Renal pelvis (tissue), 4 donors: Measurements from ENCODE around the gene U2AF1L4. TPM values are rescaled to one million over a fixed set of nuclear protein-coding genes. Genes with fewer than 3 reads are reported as not detected.
"Not testable (repeated sequence)": the region's sequence is repeated elsewhere in the genome, so short reads cannot be mapped to it uniquely, and the experiment has no call there.

Experiments
- DNase-seq: peaks from one replicate; pipeline ENCODE4 v3.0.0-alpha.2; 2013
- polyA plus RNA-seq, 3 donors: library from polyadenylated mRNA; unstranded; fragments of 120-200 nt; gene quantifications; one replicate each; pipeline ENCODE4 v1.2.1, GENCODE V29; 2013; ENCODE audit not compliant: insufficient read length in 3 of 3

The U2AF1L4 gene
- polyA plus RNA-seq, 3 donors = 18.0 to 21.7 (median 19.3) TPM

DNA sequence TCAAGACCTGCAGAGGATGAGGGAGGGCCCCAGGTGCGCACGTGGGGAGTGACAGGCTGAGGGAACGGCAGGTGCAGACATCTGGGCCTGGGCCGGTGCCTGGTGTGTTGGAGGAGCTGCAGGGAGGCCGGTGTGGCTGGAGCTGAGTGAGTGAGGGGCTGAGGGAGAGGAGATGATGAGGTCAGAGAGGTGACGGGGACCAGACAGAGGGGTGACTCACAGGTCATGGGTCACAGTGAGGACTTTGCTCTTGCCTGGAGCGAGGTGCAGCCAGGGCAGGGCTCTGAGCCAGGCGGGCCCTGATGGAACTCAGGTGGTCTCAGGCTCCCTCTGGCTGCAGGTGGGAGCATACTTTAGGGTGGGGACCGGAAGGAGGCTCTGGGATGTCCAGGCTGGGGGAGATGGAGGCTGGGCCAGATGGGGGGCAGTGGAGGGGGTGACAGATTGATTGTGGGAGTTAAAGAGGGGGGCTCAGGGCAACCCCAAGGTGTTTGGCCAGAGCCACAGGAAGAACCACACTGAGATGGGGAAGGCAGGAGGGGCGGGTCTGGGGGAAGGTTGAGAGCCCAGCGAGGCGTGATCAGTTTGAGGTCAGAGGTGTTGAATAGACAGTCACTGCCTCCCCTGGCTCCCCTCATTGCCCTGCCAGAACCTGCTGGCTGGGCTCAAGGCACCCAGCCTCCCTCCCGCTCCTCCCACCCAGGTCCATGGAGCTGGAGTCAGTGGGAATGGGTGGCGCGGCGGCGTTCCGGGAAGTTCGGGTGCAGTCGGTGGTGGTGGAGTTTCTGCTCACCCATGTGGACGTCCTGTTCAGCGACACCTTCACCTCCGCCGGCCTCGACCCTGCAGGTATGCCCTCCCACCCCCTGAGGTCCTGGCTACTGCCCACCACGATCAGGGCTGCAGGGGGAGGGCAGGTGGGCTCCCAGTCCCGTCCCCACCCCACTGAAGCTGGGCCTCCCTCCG, 38.5 kb upstream of the U2AF1L4 start:
- DNase-seq = no peak

DNA sequence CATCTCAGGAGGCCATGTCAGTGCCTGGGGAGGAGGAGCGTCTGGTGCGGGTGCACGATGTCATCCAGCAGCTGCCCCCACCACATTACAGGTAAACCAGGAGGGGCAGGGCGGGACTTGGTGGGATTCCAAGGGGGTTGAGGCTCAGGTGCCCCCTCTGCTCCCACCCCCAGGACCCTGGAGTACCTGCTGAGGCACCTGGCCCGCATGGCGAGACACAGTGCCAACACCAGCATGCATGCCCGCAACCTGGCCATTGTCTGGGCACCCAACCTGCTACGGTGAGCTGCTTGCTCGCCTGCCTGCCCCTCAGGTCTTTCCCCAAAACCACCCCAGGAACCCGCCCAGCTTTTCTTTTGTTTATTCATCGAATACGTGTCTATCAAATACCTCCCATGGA, 37.4 kb upstream of the U2AF1L4 start:
- no peak for DNase-seq

DNA sequence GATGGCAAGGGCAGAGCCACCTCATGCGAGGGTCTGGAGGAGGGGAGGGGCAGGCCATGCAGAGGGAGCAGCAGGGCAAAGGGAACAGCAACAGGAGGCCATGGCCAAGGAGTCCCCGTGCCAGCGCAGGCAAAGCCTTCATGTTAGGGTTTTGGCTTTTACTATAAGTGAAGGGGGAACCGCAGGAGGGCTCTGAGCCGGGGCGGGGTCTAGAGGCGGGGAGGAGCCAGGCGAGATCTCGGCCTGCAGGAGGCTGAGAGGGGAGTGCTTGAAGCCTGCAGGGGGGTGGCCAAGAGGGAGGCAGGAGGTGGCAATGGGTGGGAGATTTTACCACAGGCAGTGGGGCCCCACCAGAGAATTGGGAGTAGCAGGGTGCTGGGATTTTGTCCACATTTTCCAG, 36.4 kb upstream of the U2AF1L4 start:
- no peak for DNase-seq

DNA sequence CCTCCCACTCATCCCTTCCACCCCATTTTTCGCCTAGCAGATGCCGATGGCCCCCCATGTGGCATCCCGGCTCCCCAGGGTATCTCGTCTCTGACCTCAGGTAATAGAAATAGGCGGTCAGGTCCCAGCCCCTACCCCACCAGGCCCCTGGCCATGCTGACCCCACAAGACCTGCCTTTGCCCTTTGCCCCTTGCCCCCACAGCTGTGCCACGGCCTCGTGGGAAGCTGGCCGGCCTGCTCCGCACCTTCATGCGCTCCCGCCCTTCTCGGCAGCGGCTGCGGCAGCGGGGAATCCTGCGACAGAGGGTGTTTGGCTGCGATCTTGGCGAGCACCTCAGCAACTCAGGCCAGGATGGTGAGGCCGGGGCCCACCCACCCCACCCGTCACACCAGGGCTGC, 35.5 kb upstream of the U2AF1L4 start:
- DNase-seq = no peak

DNA sequence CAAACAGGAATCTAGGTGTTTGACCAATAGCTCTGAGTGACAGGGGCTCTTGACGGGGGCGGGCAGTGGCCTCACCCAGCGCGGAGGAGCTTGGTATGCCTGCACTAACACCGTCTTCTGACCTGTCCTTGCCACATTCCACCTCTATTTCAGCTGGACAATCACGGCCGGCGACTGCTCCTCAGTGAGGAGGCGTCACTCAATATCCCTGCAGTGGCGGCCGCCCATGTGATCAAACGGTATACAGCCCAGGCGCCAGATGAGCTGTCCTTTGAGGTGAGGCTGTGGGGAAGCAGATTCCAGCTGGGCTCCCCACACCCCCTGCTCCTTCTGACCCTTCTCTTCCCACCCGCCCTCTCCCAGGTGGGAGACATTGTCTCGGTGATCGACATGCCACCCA, 34.8 kb upstream of the U2AF1L4 start:
- DNase-seq = no peak

DNA sequence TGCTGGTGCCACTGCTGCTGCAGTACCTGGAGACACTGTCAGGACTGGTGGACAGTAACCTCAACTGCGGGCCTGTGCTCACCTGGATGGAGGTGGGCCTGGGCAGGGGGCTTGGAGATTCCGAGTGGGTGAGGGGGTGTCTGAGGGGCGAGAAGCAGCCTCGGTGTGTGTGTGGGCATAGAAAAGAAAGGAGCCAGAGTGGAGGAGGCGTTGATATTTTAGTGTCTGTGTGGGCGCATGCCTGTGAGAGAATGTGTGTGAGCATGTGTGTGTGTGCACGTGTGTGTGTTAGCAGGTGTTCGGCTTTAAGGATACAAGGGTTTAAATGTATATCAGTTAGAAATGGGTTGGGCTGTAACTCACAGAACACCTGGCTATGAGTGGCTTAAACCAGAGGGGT, 33.8 kb upstream of the U2AF1L4 start:
- no peak for DNase-seq

DNA sequence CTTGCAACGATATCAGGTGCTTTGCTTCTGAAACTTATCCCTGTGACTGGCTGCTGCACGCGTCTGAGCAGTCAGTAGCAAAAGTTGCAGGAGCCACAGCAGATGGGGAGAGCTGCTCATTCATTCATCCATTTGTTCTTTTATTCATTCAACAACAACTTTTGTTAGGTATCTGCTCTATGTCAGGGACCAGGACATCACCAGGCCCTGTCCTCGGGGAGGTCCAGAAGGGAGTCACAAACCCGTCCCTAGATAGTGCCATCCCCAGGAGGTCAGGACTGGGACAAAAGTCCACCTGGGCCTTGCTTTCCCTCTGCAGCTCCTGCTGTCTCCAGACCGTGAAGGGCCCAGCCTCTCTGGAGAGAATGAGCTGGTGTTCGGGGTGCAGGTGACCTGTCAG, 32.7 kb upstream of the U2AF1L4 start:
- DNase-seq = no peak

DNA sequence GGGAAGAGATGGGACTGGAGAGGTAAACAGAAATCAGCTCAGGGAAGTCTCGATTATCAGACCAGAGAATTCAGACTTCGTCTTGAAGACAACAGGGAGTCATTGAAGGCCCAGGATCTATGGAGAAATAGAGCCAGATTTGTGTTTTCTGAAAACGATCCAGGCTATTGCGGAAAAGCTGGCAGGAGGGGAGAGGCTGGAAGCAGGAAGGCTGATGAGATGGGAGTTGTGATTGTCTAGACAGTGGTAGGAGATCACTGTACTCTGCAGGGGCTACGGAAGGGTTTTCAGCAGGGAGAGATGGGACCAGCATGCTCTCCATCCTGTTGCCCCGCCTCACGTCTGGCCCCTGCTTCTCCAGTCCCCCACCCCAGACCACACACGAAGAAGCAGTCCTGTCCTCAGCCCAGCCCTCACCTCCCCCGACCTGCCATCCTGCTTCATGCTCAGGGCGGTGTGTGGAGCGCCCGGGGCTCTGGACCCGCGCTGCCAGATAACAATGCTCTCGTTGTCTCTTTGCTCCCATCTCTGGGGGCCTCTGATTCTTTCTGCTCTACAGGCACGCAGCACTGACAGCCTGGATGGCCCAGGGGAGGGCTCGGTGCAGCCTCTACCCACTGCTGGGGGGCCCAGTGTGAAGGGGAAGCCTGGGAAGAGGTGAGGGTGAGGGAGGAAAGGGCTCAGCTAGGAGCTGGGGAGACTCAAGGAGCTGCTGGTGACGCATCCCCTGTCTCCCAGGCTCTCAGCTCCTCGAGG, 32.0 kb upstream of the U2AF1L4 start:
- DNase-seq = no peak

DNA sequence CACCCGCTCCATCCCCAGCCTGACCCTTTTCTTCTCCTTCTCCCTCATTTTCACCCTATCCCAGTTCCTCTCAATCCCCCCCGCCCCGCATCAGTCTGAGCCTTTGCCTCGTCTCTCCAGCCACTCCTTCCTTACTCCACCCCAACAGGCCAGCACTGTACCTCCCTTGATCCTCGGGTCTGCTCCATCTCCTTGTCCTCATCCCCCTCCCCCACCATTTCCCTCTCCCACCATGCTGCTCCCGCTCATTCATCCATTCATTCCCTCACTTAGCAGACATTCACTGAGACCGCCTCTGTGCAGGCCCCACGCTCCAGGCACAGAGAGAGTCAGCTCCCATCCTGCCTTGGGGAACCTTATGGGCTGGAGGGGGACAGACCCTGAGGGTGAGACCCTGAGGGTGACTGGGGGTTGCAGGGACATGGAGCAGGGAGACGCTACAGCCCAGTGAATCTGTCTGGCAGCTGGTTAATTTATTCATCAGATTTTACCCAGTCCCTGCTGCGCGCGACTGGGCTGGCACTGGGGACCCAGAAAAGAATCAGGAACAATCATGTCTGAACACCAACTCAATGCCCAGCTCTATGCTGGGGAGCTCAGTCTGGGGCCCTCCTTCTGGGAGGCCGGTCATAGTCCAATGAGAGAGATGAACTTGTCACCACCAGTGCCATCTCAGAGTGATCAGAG, 31.0 kb upstream of the U2AF1L4 start:
- no peak for DNase-seq

DNA sequence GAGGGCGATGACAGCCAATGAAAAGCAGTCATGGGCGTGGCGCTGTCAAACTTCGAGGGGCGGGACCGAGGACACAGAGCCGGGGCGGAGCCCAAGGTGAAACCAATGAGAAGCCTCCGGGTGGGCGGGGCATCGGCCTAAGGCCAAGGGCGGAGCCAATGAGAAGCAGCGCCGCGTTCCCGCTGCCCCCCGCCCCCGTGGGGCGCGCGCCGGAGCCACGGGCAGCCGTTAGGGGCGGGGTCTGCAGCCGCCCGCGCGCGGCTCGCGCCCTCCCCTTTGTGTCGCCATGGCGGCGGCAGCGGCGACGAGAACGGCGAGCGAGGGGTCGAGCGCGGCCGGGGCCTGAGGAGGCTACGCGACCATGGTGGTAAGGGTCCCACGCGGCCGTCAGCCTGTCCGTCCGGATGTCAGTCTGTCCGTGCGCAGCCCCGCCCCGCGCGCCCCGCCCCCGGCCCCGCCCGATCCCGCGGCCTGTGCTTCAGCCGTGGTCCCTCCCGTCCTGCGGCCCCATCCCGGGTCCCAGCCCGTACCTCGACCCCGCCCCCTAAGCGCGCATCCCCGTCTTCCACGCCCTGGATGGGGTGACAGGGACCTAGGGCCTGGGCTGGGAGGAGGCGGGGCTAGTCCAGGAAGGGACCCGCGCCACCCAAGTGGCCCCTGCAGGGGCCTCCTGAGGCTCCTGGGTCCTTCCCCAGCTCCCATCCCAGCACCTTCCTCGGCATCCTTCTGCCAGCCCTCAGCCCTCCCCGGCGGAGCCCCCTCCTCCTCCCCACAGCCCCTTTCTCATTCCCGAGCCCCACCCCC, 30.3 kb upstream of the U2AF1L4 start, which contains the start of gene ARHGAP33:
Gene ARHGAP33, plus strand, starts transcription at position 267 of the 804 bp plus-strand sequence. Its CDS starts 95 bp downstream, at position 362.
- DNase-seq = peak; percentile 97

DNA sequence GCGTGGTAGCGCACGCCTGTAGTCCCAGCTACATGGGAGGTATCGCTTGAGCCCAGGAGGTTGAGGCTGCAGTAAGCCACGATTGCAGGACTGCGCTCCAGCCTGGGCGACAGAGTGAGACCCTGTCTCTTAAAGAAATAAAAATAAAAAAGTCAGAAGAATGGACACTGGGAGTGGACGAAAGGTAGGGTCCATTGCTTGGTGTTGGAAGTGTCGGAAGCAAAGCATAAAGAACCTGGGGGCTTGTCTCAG, 29.8 kb upstream of the U2AF1L4 start:
- no peak for DNase-seq

DNA sequence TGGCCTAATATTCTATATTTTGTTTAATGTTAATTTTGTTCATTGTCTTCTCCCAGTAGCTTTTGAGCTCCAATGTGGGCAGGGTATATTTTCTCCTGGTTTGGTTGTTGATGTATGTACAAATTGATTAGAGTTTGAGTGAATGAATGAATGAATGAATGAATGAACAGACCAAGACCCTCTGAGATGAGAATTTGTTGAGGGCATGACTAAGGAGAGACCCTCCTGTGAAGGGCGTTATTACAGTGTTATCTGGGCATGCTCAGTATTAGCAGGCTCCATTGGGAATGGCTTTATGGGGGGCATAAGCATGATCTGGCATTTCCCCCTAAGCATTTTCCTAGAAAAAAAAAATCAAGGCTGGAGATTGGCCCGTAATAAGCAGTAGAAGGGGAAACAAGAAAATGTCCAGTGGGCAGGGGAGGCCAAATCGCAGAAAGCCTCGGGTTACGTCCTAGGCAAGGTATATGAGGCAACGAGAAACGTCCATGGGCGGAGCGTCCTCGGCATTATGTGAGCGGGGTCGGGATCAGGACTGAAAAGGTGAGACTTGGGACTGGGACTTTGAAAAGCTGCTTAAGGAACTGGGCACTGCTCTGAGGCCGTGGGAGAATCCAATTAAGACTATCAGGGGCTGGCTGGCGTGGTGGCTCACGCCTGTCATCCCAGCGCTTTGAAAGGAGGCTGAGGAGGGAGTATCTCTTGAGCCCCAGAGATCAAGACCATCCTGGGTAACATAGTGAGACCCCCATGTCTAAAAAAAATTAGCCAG, 29.2 kb upstream of the U2AF1L4 start:
- DNase-seq = no peak

DNA sequence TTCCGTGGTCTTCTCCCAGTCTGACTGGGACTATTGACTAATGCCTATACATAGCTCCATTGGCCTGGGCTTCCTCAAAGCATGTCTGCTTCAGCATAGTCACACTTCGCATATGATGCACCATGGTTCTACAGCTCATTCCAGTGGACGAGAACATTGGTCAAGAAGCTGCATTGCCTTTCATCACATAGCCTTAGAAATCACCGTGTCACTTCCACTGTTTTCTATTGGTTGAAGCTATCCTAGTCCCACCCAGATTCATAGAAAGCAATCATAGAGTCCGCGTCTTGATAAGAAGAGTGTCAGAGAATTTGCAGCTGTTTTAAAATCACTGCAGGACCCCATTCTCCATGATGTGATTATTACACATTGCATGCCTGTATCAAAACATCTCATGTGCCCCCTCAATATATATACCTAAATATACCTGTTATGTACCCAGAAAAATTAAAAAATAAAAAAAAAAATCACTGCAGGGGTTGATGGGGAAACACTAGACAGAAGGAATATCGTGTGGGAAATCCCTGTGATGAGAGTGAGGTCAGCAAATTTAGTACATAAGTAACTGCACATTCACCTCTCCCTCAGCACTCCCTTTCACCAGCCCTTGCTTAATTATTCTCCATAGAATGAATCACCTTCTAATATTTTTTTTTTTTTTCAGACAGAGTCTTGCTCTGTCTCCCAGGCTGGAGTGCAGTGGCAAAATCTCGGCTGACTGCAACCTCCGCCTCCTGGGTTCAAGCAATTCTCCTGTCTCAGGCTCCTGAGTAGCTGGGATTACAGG, 28.0 kb upstream of the U2AF1L4 start:
- no peak for DNase-seq

DNA sequence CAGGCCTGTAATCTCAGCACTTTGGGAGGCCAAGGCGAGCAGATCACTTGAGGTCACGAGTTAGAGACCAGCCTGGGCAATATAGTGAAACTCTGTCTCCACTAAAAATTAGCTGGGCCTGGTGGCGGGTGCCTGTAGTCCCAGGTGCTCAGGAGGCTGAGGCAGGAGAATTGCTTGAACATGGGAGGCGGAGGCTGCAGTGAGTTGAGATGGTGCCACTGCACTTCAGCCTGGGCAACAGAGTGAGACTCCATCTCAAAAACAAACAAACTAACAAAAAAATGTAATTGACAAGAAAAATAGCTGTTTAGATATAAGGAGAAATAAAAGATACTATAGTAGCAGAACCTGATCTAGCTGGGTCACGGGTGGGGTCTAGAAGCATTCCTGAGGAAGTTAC, 27.1 kb upstream of the U2AF1L4 start:
- not testable (repeated sequence) for DNase-seq

DNA sequence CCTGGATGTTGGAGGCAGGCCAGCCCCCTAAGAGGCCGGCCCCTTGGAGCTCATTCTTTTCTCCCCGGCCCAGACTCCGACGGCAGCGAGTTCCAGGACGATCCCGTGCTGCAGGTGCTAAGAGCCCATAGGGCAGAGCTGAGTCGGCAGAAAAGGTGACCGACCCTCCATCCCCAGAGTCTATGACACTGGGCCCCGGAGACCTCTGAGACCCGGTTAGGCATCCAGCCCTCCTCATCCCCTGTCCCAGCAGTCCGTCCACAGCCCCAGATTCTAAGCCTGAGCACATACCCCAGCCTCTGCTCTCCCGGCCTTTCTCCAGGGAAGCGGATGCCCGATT, 22.8 kb upstream of the U2AF1L4 start:
- DNase-seq = no peak

DNA sequence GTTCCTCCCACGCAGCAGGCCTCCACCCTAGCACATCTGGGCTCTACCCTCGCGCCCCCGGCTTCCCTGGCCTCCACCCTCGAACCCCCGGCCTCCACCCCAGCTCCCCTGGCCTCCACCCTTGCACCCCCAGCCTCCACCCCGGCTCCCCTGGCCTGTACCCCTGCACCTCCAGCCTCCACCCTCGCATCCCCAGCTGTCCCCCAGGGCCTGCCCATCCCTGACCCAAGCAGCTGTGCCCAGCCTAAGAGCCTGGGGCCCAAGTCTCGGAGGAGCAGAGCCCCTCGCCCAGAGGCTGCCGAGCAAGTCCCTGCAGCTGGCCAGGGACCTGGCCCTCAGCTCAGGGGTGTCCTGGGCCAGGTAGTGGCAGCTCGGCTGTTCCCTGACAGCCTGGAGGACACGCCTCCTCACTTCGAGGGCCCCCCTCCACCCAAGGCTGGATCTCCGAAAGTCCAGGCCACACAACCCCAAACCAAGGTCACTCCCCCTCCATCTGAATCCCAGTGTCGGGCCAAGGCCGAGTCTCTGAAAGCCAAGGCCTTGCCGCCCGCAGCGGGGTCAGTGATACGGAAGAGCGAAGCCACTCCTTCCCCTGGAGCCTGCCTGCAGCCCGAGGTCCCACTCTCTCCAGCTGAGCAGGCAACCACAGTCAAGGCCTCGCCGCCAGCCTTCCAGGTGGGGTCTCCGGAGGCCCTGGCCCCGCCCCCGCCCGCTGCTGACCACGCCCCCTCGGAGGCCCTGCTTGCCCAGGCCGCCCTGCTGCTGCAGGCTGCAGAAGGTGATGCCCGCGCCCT, 22.3 kb upstream of the U2AF1L4 start:
- peak; percentile 74 for DNase-seq

DNA sequence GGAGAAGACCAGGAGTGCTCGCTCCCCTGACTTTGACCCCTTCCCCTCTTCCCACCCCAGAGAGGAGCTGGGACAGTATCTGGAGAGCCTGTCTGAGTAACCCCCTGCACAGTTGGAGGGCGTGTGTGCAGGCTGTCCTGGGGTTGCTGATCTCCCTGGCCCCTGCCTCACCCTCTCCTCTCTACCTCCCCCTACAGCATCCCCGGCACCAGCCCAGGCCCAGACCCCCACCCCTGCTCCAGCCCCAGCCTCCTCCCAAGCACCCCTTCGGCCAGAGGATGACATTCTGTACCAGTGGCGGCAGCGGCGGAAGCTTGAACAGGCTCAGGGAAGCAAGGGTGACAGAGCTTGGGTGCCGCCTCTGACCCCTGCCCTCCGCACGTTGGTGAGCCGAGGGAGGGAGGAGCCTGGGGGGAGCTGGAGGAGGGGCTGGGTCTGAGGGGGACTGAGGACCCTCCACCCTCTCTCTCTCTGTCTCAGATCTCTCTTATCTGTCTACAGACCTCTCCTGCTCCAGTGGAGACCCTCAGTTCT, 21.4 kb upstream of the U2AF1L4 start:
- no peak for DNase-seq

DNA sequence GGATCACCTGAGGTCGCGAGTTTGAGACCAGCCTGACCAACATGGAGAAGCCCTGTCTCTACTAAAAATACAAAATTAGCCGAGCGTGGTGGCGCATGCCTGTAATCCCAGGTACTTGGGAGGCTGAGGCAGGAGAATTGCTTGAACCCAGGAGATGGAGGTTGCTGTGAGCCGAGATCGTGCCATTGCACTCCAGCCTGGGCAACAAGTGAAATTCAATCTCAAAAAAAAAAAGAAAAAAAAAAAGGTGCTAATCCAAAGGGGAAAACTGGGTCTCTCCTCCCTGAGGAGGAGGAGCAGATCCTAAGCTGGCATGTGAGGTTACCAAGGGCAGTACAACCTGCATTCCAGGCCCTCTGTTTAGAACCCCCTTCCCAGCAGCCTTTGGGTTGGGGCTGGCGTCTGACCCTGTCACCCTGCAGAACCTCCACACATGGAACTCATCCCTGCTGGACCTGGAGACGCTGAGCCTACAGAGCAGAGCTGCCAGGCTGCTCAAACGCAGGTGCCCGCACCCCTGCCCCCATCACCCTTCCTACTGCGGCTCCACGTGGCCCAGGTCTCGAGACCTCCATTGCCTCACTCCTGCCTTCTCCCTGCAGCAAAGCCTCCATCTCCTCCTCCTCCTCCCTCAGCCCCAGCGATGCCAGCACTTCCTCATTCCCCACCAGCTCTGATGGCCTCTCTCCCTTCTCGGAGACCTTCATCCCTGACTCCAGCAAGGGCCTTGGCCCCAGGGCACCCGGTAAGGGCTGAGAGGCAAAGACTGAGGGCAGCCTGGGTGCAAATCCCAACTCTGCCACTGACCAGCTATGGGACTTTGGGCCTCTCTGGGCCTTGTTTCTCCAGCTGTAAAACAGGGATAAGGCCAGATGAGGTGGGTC, 19.5 kb upstream of the U2AF1L4 start:
- no peak for DNase-seq
